ENCODE results near the gene CLIP1. TPM values are rescaled to one million over a fixed set of nuclear protein-coding genes. Genes with fewer than 3 reads are reported as not detected.

Gene CLIP1
- total and polyA plus RNA-seq, 2 of the 13 experiments (the other 11 are each of a cell fraction or from before 2014, with no cell fraction given), result 28.9 to 43.7 TPM

GRCh38 chr12:122291431-122291830 lies 131.0 kb downstream of the CLIP1 start:
- Histone ChIP-seq H3K79me2 (ENCODE audit: insufficient read depth, low read length) (no peaks in the 10 kb centered on the region), H3K27me3 (ENCODE audit: control insufficient read depth in 1 of 2, insufficient read depth in 2 of 2, low read length in 2 of 2) (no peaks in the 10 kb centered on the region), H3K9me3 (ENCODE audit: low read length) (no peaks in the 10 kb centered on the region), H3K27ac (ENCODE audit: extremely low read length, insufficient read depth, low read length) (no peak overlapping the region), H3K9ac (ENCODE audit: insufficient read depth, low read depth, low read length) (no peak overlapping the region), H3K4me3 (replicated peaks in 1 of 3; ENCODE audit: insufficient read depth in 1 of 3, low read depth in 2 of 3, low read length in 3 of 3) (no peak overlapping the region), H2AFZ (ENCODE audit: low read length) (no peak overlapping the region), H3K36me3 (replicated peaks in 1 of 2; ENCODE audit: control insufficient read depth in 1 of 2, insufficient read depth in 2 of 2, low read length in 2 of 2) (peaks cover 0 to 16% of the 10 kb centered on the region in 2 experiments; a peak in 3 of 5 replicates), H3K4me1 (ENCODE audit: insufficient read depth, low read length) (no peaks in the 10 kb centered on the region), H4K20me1 (ENCODE audit: insufficient read depth, low read length) (no peaks in the 10 kb centered on the region), H3K4me2 (ENCODE audit: low read depth, low read length) (no peak overlapping the region)
- ATAC-seq (no peak), FAIRE-seq (no peak), DNase-seq (ENCODE audit: low spot score) (no peak)
- intact Hi-C loops (cut with micrococcal nuclease; ENCODE audit: unreplicated experiment), result no loop called here
- no TSS peak for BruUV-seq (replicated peaks)
- ChIA-PET POLR2A (no interaction called here), CTCF (ENCODE audit: low intra/inter-chr PET ratio, low total read pairs) (no interaction called here)
- 98% methylated on average over 8 of the region's 8 CpGs for WGBS (ENCODE audit: low lambda C conversion rate)
- in situ Hi-C loops (cut with HindIII; ENCODE audit: extremely low pct_ligation_motif_present, low pct_unique_long_range_greater_than_20kb), result no loop called here
- TF ChIP-seq ZBTB46 (CRISPR knock-in tag; IDR thresholded peaks at IDR 0.05; ENCODE audit: borderline replicate concordance) (no peak), PPARG (CRISPR knock-in tag; conservative IDR thresholded peaks at IDR 0.05) (no peak), ZBTB10 (CRISPR knock-in tag; IDR thresholded peaks at IDR 0.05; ENCODE audit: borderline replicate concordance) (no peak), EP300 (IDR thresholded peaks at IDR 0.05; ENCODE audit: low read depth in 2 of 2, low read length in 2 of 2) (no peak), EP300 (CRISPR knock-in tag; IDR thresholded peaks at IDR 0.05; ENCODE audit: borderline replicate concordance) (no peak), ZNF251 (CRISPR knock-in tag; IDR thresholded peaks at IDR 0.05) (no peak), SNRNP70 (IDR thresholded peaks at IDR 0.05; ENCODE audit: low read depth, low read length) (no peak), ZNF225 (CRISPR knock-in tag; IDR thresholded peaks at IDR 0.05) (no peak), ZNF318 (CRISPR knock-in tag; IDR thresholded peaks at IDR 0.05) (no peak), NFIB (CRISPR knock-in tag; IDR thresholded peaks at IDR 0.05; ENCODE audit: borderline replicate concordance) (no peak), MXD1 (CRISPR knock-in tag; IDR thresholded peaks at IDR 0.05) (no peak)
